Lower leg skin (tissue), 4 donors: ENCODE measurements around the gene TMEM52B. TPM values are rescaled to one million over a fixed set of nuclear protein-coding genes. Genes with fewer than 3 reads are reported as not detected.

ENCODE experiments used
- DNase-seq, 2 donors: peaks; one replicate each; pipeline ENCODE4 v3.0.0-alpha.2; 2019; ENCODE audit warnings: low spot score in 2 of 2
- H3K4me3 ChIP-seq: fragments of 200-600 bp; sonication (generic); 2 replicates; pipeline ENCODE4 v1.5.1; 2017; ENCODE audit warnings: mild to moderate bottlenecking, low read depth; ENCODE audit not compliant: poor library complexity, severe bottlenecking
- CTCF ChIP-seq, 3 donors: fragments of 450-650 bp; IDR thresholded peaks; one replicate each; pipeline ENCODE4 v1.5.1; 2016; ENCODE audit warnings: antibody characterized with exemption in 3 of 3, mild to moderate bottlenecking in 3 of 3, moderate library complexity in 2 of 3
- POLR2A ChIP-seq, 2 donors: fragments of 450-650 bp; IDR thresholded peaks; one replicate each; pipeline ENCODE4 v1.6.1; 2016 to 2017; ENCODE audit warnings: antibody characterized with exemption in 2 of 2, mild to moderate bottlenecking in 1 of 2, moderate library complexity in 1 of 2
- WGBS, 2 donors: methylation state at CpG; one replicate each; pipeline ENCODE4 v1.1.5; 2018; 5-methylcytosine and 5-hydroxymethylcytosine counted together
- intact Hi-C: fragments of 100-400 bp; cut with DNase I; formaldehyde crosslinking; loops from one replicate; pipeline ENCODE4 v1.15.0; 2023; ENCODE audit warnings: low total_unique reads
- total RNA-seq, 4 donors: library from RNA; depleted of rRNA; stranded (reverse); fragments of >200 nt; gene quantifications; one replicate each; pipeline ENCODE4 v1.1.0, GENCODE V29; 2016

Gene TMEM52B
- total RNA-seq, 4 donors from 2014 or later = not detected

GRCh38 chr12:10153271-10154144 lies 25.3 kb upstream of the TMEM52B start:
- peak overlapping the region; percentile 35 for H3K4me3 ChIP-seq
- 10 to 13% methylated on average over 39 to 43 of the region's 46 CpGs for WGBS, 2 donors
- TF ChIP-seq CTCF (IDR thresholded peaks at IDR 0.05) (peak in 1 of 3 donors; percentile 53), POLR2A (IDR thresholded peaks at IDR 0.05) (no peak)
- intact Hi-C loops = no loop called here
- DNase-seq = peak; percentile 68 to 93

- TF ChIP-seq CTCF (IDR thresholded peaks at IDR 0.05) (no peak), POLR2A (IDR thresholded peaks at IDR 0.05) (no peak)
- DNase-seq = no peak
- no peak overlapping the region for H3K4me3 ChIP-seq
- intact Hi-C loops = no loop called here
- WGBS, 2 donors = 68 to 72% methylated on average over 6 of the region's 6 CpGs
Observed at GRCh38 chr12:10154145-10154496, 24.7 kb upstream of the TMEM52B start.

GRCh38 chr12:10155966-10156365 lies 22.9 kb upstream of the TMEM52B start:
- TF ChIP-seq CTCF (IDR thresholded peaks at IDR 0.05) = no peak
- TF ChIP-seq POLR2A (IDR thresholded peaks at IDR 0.05) = no peak
- 76 to 77% methylated on average over 3 of the region's 3 CpGs for WGBS, 2 donors
- H3K4me3 ChIP-seq = no peak overlapping the region
- DNase-seq = no peak
- intact Hi-C loops = no loop called here

GRCh38 chr12:10158406-10158805 lies 20.4 kb upstream of the TMEM52B start:
- TF ChIP-seq POLR2A (IDR thresholded peaks at IDR 0.05) = no peak
- TF ChIP-seq CTCF (IDR thresholded peaks at IDR 0.05) = no peak
- no peak overlapping the region for H3K4me3 ChIP-seq

GRCh38 chr12:10159280-10159679 lies 19.6 kb upstream of the TMEM52B start:
- WGBS, 2 donors = 50 to 66% methylated on average over 3 of the region's 3 CpGs
- no peak overlapping the region for H3K4me3 ChIP-seq
- TF ChIP-seq POLR2A (IDR thresholded peaks at IDR 0.05) = no peak
- no peak for TF ChIP-seq CTCF (IDR thresholded peaks at IDR 0.05)
- no peak for DNase-seq
- intact Hi-C loops = no loop called here

More at GRCh38 chr12:10158406-10158805, 20.4 kb upstream of the TMEM52B start:
- 75 to 83% methylated on average over 2 of the region's 2 CpGs for WGBS, 2 donors
- intact Hi-C loops = no loop called here
- no peak for DNase-seq
